Skin epidermis (tissue), 12 donors: ENCODE data around the gene TAGAP.
"Not testable (repeated sequence)": the region's sequence is repeated elsewhere in the genome, so short reads cannot be mapped to it uniquely, and the experiment has no call there.

Experiments
- H3K27ac ChIP-seq, 21 experiments: fragments of 200-600 bp; sonication (generic) in 11 of 21; one replicate each; pipeline ENCODE4 v1.5.0; 2020; ENCODE audit warnings: mild to moderate bottlenecking in 3 of 21, inconsistent platforms in 2 of 21, moderate library complexity in 2 of 21
- H3K4me3 ChIP-seq, 7 experiments: fragments of 200-600 bp; sonication (generic) in 2 of 7; one replicate each; pipeline ENCODE4 v1.5.0; 2020; ENCODE audit warnings: inconsistent platforms in 2 of 7, mild to moderate bottlenecking in 2 of 7, moderate library complexity in 1 of 7

TAGAP gene

GRCh38 chr6:159053781-159054398 is 9.1 kb upstream of the TAGAP start:
- Histone ChIP-seq H3K4me3 (no peak overlapping the region), H3K27ac (peak overlapping the region in 1 of 21 experiments; percentile 55)

- Histone ChIP-seq H3K27ac (no peak overlapping the region), H3K4me3 (no peak overlapping the region)
Measured at GRCh38 chr6:159052720-159053119, 7.9 kb upstream of the TAGAP start.

GRCh38 chr6:159047891-159048685 is 3.3 kb upstream of the TAGAP start:
- peak overlapping the region in 1 of 21 experiments; percentile 20 for H3K27ac ChIP-seq

GRCh38 chr6:159045801-159046200 is 1.0 kb upstream of the TAGAP start:
- no peak overlapping the region for H3K4me3 ChIP-seq
- peak overlapping the region in 1 of 21 experiments; percentile 92 for H3K27ac ChIP-seq

More at GRCh38 chr6:159047891-159048685, 3.3 kb upstream of the TAGAP start:
- no peak overlapping the region for H3K4me3 ChIP-seq

GRCh38 chr6:159043947-159044346 is 844 bp downstream of the TAGAP start:
- Histone ChIP-seq H3K4me3 (peak overlapping the region; percentile 22 to 38 (median 32)), H3K27ac (peak overlapping the region in 15 of 21 experiments; percentile 1 to 92 (median 63))

GRCh38 chr6:159043251-159043650 is 1.5 kb downstream of the TAGAP start:
- Histone ChIP-seq H3K4me3 (peak overlapping the region; percentile 22 to 38 (median 32)), H3K27ac (peak overlapping the region in 18 of 21 experiments; percentile 1 to 92 (median 59))

- Histone ChIP-seq H3K27ac (peak overlapping the region in 16 of 21 experiments; percentile 6 to 92 (median 62)), H3K4me3 (peak overlapping the region; percentile 22 to 38 (median 32))
Measured at GRCh38 chr6:159042826-159043181, 2.0 kb downstream of the TAGAP start.

- peak overlapping the region in 17 of 21 experiments; percentile 3 to 92 (median 50) for H3K27ac ChIP-seq
- H3K4me3 ChIP-seq: peak overlapping the region in 6 of 7 experiments; percentile 4 to 38 (median 32)
Measured at GRCh38 chr6:159042003-159042825, 2.6 kb downstream of the TAGAP start.

GRCh38 chr6:159041181-159041580 is 3.6 kb downstream of the TAGAP start:
- H3K27ac ChIP-seq: peak overlapping the region in 10 of 21 experiments; percentile 8 to 92 (median 60)
- peak overlapping the region in 2 of 7 experiments; percentile 36 to 38 for H3K4me3 ChIP-seq

- Histone ChIP-seq H3K27ac (peak overlapping the region in 12 of 21 experiments; percentile 13 to 92 (median 54)), H3K4me3 (no peak overlapping the region)
Measured at GRCh38 chr6:159039885-159040258, 4.9 kb downstream of the TAGAP start.

GRCh38 chr6:159038914-159039884 is 5.6 kb downstream of the TAGAP start:
- Histone ChIP-seq H3K27ac (peak overlapping the region in 15 of 21 experiments; percentile 13 to 92 (median 56)), H3K4me3 (no peak overlapping the region)

GRCh38 chr6:159038318-159038717 is 6.5 kb downstream of the TAGAP start:
- H3K4me3 ChIP-seq: not testable (repeated sequence)
- peak overlapping the region in 10 of 21 experiments; percentile 48 to 92 (median 60) for H3K27ac ChIP-seq

- Histone ChIP-seq H3K27ac (peak overlapping the region in 1 of 21 experiments; percentile 63), H3K4me3 (no peak overlapping the region)
Measured at GRCh38 chr6:159037756-159038290, 7.0 kb downstream of the TAGAP start.

- Histone ChIP-seq H3K4me3 (no peak overlapping the region), H3K27ac (no peak overlapping the region)
Measured at GRCh38 chr6:159036673-159037072, 8.1 kb downstream of the TAGAP start.

GRCh38 chr6:159035891-159036290 is 8.9 kb downstream of the TAGAP start:
- no peak overlapping the region for H3K27ac ChIP-seq
- H3K4me3 ChIP-seq: no peak overlapping the region

- Histone ChIP-seq H3K4me3 (no peak overlapping the region), H3K27ac (no peak overlapping the region)
Measured at GRCh38 chr6:159033160-159034049, 11.4 kb downstream of the TAGAP start.

- H3K4me3 ChIP-seq: no peak overlapping the region
- peak overlapping the region in 1 of 21 experiments; percentile 27 for H3K27ac ChIP-seq
Measured at GRCh38 chr6:159031846-159032245, 12.9 kb downstream of the TAGAP start.

GRCh38 chr6:159030168-159030567 is 14.6 kb downstream of the TAGAP start:
- H3K27ac ChIP-seq: no peak overlapping the region

More at GRCh38 chr6:159030168-159030567, 14.6 kb downstream of the TAGAP start:
- H3K4me3 ChIP-seq: no peak overlapping the region
